ENCODE measurements around the gene KMT2C. TPM values are rescaled to one million over a fixed set of nuclear protein-coding genes. Genes with fewer than 3 reads are reported as not detected.
"Not testable (repeated sequence)": the region's sequence is repeated elsewhere in the genome, so short reads cannot be mapped to it uniquely, and the experiment has no call there.

Gene KMT2C
- total and polyA plus RNA-seq, 10 donors: 5.3 to 147 (median 107) TPM

DNA sequence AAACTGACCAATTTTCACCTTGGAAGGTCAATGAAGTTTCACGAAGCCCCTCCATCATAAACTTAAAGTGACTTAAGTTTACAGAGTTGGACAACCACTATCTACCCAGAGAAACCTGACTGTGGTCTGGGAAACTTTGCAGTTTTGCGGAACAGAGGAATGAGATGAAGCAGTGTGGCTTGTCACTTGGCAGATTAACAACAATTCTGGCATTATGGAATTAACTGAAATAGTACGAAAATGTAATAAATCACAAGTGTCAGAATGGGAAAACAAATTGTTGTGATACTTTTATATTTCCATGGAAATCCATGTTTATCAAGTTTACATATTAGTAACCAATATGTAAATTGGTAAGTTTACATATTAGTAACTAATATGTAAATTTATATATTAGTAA lies 4.9 kb downstream of the KMT2C start:
- Histone ChIP-seq H3K4me3 (no peak overlapping the region), H3K36me3 (no peaks in the 10 kb centered on the region), H3K27me3 (replicated peaks in 1 of 7) (no peaks in the 10 kb centered on the region), H3K9me3 (no peaks in the 10 kb centered on the region), H3K4me1 (peaks cover 36 to 86% (median 68%) of the 10 kb centered on the region in 6 donors), H3K27ac (no peak overlapping the region)
- TF ChIP-seq, protein P1, sequence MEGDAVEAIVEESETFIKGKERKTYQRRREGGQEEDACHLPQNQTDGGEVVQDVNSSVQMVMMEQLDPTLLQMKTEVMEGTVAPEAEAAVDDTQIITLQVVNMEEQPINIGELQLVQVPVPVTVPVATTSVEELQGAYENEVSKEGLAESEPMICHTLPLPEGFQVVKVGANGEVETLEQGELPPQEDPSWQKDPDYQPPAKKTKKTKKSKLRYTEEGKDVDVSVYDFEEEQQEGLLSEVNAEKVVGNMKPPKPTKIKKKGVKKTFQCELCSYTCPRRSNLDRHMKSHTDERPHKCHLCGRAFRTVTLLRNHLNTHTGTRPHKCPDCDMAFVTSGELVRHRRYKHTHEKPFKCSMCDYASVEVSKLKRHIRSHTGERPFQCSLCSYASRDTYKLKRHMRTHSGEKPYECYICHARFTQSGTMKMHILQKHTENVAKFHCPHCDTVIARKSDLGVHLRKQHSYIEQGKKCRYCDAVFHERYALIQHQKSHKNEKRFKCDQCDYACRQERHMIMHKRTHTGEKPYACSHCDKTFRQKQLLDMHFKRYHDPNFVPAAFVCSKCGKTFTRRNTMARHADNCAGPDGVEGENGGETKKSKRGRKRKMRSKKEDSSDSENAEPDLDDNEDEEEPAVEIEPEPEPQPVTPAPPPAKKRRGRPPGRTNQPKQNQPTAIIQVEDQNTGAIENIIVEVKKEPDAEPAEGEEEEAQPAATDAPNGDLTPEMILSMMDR (IDR thresholded peaks at IDR 0.05 in 8 of 11, conservative IDR thresholded peaks at IDR 0.05 in 3 of 11): no peak
- TF ChIP-seq POLR2A (IDR thresholded peaks at IDR 0.05) (no peak), POLR2AphosphoS5 (IDR thresholded peaks at IDR 0.05) (no peak)
- 82 to 85% (median 85%) methylated on average over 3 of the region's 3 CpGs for WGBS, 5 donors
- intact Hi-C loops (cut with DNase I; ENCODE audit: low total_unique reads): no loop called here
- no peak for DNase-seq

DNA sequence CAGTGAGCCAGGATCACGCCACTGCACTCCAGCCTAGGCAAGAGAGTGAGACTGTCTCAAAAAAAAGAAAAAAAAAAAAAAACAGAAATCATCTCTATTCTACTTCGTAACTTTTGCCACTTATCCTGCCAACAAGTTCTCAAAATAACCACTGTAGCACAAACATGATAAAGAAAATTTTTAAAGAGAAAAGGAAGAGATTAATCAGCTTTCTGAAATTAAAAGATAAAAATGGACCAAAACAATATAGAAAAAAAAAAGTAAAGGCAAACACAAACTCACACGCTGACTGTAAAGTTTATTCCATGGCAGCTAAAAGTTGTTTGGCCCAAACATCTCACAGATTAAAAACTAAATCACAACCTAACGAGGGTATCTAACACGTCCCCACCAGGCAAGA lies 5.7 kb downstream of the KMT2C start:
- 78 to 88% (median 82%) methylated on average over 5 of the region's 5 CpGs for WGBS, 5 donors
- H3K4me3 ChIP-seq; intact Hi-C loops (cut with DNase I; ENCODE audit: low total_unique reads); DNase-seq; H3K27ac ChIP-seq; H3K36me3 ChIP-seq; H3K27me3 ChIP-seq (replicated peaks in 1 of 7); H3K9me3 ChIP-seq: not testable (repeated sequence)
- H3K4me1 ChIP-seq: peaks cover 36 to 94% (median 70%) of the 10 kb centered on the region in 6 donors

DNA sequence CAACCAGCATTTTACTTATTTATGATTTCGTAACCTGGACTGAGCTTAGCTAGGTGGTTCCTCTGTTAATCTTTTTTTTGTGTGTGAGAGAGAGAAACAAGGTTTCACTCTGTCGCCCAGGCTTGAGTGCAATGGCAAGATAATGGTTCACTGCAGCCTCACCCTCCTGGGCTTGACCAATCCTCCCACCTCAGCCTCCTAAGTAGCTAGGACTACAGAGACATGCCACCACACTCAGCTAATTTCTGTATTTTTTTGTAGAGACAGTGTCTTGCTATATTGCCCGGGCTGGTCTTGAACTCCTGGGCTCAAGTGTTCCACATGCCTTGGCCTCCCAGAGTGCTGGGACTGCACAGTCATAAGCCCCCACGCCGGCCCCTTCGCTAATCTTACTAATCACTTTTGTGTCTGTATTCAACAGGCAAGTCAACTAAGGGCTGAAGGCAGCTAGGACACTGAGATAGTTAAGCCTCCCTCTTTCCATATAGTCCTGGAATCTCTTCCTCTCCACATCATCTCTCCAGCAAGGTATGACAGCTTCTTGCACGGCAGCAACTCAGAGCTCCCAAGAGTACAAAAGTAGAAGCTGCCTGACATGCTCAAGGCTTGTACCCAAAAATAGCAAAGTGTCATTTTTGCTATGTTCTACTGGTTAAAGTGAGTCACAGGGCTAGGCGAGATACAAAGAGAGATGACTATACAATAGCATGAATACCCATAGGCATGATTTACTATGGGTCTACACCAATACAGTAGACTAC lies 11.3 kb downstream of the KMT2C start:
- Histone ChIP-seq H3K27me3 (replicated peaks in 1 of 7) (no peaks in the 10 kb centered on the region), H3K36me3 (peaks cover 0 to 4% (median 0%) of the 10 kb centered on the region in 6 donors), H3K4me3 (no peak overlapping the region), H3K4me1 (peaks cover 22 to 76% (median 52%) of the 10 kb centered on the region in 6 donors), H3K27ac (no peak overlapping the region), H3K9me3 (peaks cover 3 to 33% (median 25%) of the 10 kb centered on the region in 8 donors)
- no peak for DNase-seq
- 88 to 93% (median 90%) methylated on average over 8 of the region's 8 CpGs for WGBS, 5 donors
- intact Hi-C loops (cut with DNase I; ENCODE audit: low total_unique reads): no loop called here
- TF ChIP-seq, protein P1 (IDR thresholded peaks at IDR 0.05 in 8 of 11, conservative IDR thresholded peaks at IDR 0.05 in 3 of 11): no peak
- no peak for TF ChIP-seq POLR2A (IDR thresholded peaks at IDR 0.05)
- no peak for TF ChIP-seq POLR2AphosphoS5 (IDR thresholded peaks at IDR 0.05)

DNA sequence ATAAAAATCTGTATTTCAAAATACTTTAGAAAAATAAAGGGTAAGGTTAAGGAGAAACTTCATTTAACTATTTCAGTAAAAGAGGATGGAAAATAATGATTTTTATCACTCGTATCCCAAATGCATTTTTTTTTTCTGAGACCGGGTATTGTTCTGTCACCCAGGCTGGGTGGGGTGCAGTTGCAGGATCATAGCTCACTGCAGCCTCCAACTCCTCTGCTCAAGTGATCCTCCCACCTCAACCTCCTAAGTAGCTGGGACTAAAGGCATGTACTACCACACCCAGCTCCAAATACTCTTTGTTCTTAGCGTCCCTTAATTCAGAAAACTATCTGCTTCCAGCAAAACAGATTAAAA lies 11.8 kb downstream of the KMT2C start:
- Histone ChIP-seq H3K4me3 (no peak overlapping the region), H3K36me3 (peaks cover 0 to 4% (median 0%) of the 10 kb centered on the region in 6 donors), H3K4me1 (peaks cover 17 to 76% (median 50%) of the 10 kb centered on the region in 6 donors), H3K27ac (no peak overlapping the region), H3K9me3 (peaks cover 3 to 33% (median 25%) of the 10 kb centered on the region in 8 donors), H3K27me3 (replicated peaks in 1 of 7) (no peaks in the 10 kb centered on the region)
- no peak for DNase-seq
- no peak for TF ChIP-seq POLR2A (IDR thresholded peaks at IDR 0.05)
- TF ChIP-seq, protein P1 (IDR thresholded peaks at IDR 0.05 in 8 of 11, conservative IDR thresholded peaks at IDR 0.05 in 3 of 11): no peak
- TF ChIP-seq POLR2AphosphoS5 (IDR thresholded peaks at IDR 0.05): no peak
- 86 to 96% (median 91%) methylated on average over 3 of the region's 3 CpGs for WGBS, 5 donors
- intact Hi-C loops (cut with DNase I; ENCODE audit: low total_unique reads): no loop called here

DNA sequence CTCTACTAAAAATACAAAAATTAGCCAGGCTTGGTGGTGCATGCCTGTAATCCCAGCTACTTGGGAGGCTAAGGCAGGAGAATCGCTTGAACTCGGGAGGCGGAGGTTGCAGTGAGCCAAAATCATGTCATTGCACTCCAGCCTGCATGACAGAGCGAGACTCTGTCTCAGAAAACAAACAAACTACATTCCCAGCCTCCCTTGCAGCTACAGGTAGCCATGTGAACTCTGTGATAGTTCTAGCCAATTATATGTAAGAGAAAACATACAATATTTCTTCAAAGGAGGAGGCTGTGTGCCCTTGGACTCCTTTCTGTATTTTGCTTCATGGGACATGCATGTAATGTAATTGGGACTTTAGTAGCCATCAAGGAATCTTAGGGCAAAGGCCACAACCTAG lies 12.6 kb downstream of the KMT2C start:
- H3K27me3 ChIP-seq (replicated peaks in 1 of 7); DNase-seq; H3K4me3 ChIP-seq; intact Hi-C loops (cut with DNase I; ENCODE audit: low total_unique reads); H3K27ac ChIP-seq; H3K36me3 ChIP-seq: not testable (repeated sequence)
- H3K4me1 ChIP-seq: peaks cover 9 to 76% (median 46%) of the 10 kb centered on the region in 6 donors
- peaks cover 3 to 33% (median 25%) of the 10 kb centered on the region in 8 donors for H3K9me3 ChIP-seq
- 92 to 100% (median 98%) methylated on average over 4 of the region's 4 CpGs for WGBS, 5 donors

DNA sequence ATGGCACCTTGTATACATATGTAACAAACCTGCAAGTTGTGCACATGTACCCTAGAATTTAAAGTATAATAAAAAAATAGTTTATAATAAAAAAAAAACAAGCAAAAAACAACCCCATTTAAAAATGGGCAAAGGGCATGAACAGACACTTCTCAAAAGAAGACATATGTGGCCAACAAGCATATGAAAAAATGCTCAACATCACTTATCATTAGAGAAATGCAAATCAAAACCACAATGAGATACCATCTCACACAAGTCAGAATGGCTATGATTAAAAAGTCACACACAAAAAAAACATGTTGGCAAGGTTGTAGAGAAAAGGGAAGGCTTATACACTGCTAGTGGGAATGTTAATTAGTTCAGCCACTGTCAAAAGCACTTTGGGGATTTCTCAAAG lies 14.9 kb downstream of the KMT2C start:
- H3K36me3 ChIP-seq; DNase-seq; intact Hi-C loops (cut with DNase I; ENCODE audit: low total_unique reads); H3K27ac ChIP-seq; H3K4me3 ChIP-seq; H3K27me3 ChIP-seq (replicated peaks in 1 of 7): not testable (repeated sequence)
- peaks cover 3 to 33% (median 25%) of the 10 kb centered on the region in 8 donors for H3K9me3 ChIP-seq
- H3K4me1 ChIP-seq: peaks cover 3 to 70% (median 27%) of the 10 kb centered on the region in 6 donors
